K562 (cell line): Measurements from ENCODE around the gene CHCHD6. TPM values are rescaled to one million over a fixed set of nuclear protein-coding genes. Genes with fewer than 3 reads are reported as not detected.

Experiments used
- FOXK2 ChIP-seq, 2 experiments: fragments of 450-650 bp; IDR thresholded peaks in 1 of 2; conservative IDR thresholded peaks in 1 of 2; 2 replicates each; pipeline ENCODE4 v1.6.1; 2016; ENCODE audit warnings: low read depth in 2 of 2, mild to moderate bottlenecking in 1 of 2
- MLX ChIP-seq, 2 experiments: fragments of 450-650 bp in 1 of 2; sonication (generic) in 1 of 2; formaldehyde crosslinking; conservative IDR thresholded peaks; 2 replicates each; pipeline versions ENCODE4 v1.4.0 to v1.8.1; 2020 to 2022; ENCODE audit warnings: mild to moderate bottlenecking in 1 of 2, missing genetic modification reagents in 1 of 2
- PHTF2 ChIP-seq: fragments of 250-450 bp; sonication (Bioruptor Pico); IDR thresholded peaks from 2 replicates; pipeline ENCODE4 v1.5.0; 2021; ENCODE audit warnings: mild to moderate bottlenecking
- RBFOX2 ChIP-seq: fragments of 200-400 bp; formaldehyde crosslinking; IDR thresholded peaks from 2 replicates; pipeline ENCODE4 v1.6.1; 2017; ENCODE audit warnings: low read depth, mild to moderate bottlenecking, low read length, moderate library complexity
- TARDBP ChIP-seq: fragments of 450-650 bp; IDR thresholded peaks from 2 replicates; pipeline ENCODE4 v1.6.1; 2016
- TFAP4 ChIP-seq: sonication (generic); formaldehyde crosslinking; IDR thresholded peaks from 2 replicates; pipeline ENCODE4 v1.8.0; 2022; ENCODE audit warnings: missing genetic modification reagents, mild to moderate bottlenecking, moderate library complexity, borderline replicate concordance
- TRIM28 ChIP-seq: fragments of 450-650 bp; IDR thresholded peaks from 2 replicates; pipeline ENCODE4 v1.6.1; 2017
- ZFP1 ChIP-seq: fragments of 450-650 bp; formaldehyde crosslinking; IDR thresholded peaks from 2 replicates; pipeline ENCODE4 v1.4.0; 2020; ENCODE audit warnings: mild to moderate bottlenecking, mixed read lengths
- ZNF280A ChIP-seq: fragments of 450-650 bp; IDR thresholded peaks from 2 replicates; pipeline ENCODE4 v1.6.1; 2018; ENCODE audit warnings: mild to moderate bottlenecking, low read depth; ENCODE audit not compliant: partially characterized antibody
- polyA plus RNA-seq, 8 experiments: library from polyadenylated mRNA; depleted of rRNA in 4 of 8; stranded (reverse) in 5 of 8; unstranded in 3 of 8; fragments of >200 nt; fragmentation: Nextera tagmentation in 2 of 8; fragmentation: Illumina TruSeq in 1 of 8; extraction: Ambion mirVana in 2 of 8; extraction: Trizol in 1 of 8; gene quantifications; 2 replicates each; pipeline versions ENCODE4 v1.2.1 to v1.2.3, GENCODE V29; 2011 to 2014; ENCODE audit warnings: inconsistent platforms in 1 of 8, missing spikeins in 1 of 8
- total RNA-seq, 7 experiments: library from RNA; depleted of rRNA in 6 of 7; stranded (reverse); fragments of >200 nt in 6 of 7; fragmentation: Illumina TruSeq in 2 of 7; extraction: Trizol in 2 of 7; gene quantifications; 2 replicates each; pipeline versions ENCODE4 v1.2.1 to v1.2.3, GENCODE V29; 2011 to 2021; ENCODE audit warnings: low replicate concordance in 1 of 7

CHCHD6 gene
- total and polyA plus RNA-seq, 9 of the 15 experiments (the other 6 are each of a cell fraction or from before 2014, with no cell fraction given): 4.6 to 18.6 (median 10.9) TPM

- TF ChIP-seq ZNF280A (peak; percentile 53), TARDBP (no peak), PHTF2 (CRISPR knock-in tag) (no peak), MLX (CRISPR knock-in tag; conservative IDR thresholded peaks at IDR 0.05) (no peak), TRIM28 (peak; percentile 88), FOXK2 (conservative IDR thresholded peaks at IDR 0.05 in 1 of 2, IDR thresholded peaks at IDR 0.05 in 1 of 2; ENCODE audit: low read depth in 2 of 2) (no peak), RBFOX2 (no peak), ZFP1 (CRISPR knock-in tag) (peak; percentile 93), TFAP4 (CRISPR knock-in tag) (no peak)
Measured at GRCh38 chr3:126974756-126975155, 270.7 kb downstream of the CHCHD6 start (continued).
